ENCODE data around the gene DNASE1L1. TPM values are rescaled to one million over a fixed set of nuclear protein-coding genes. Genes with fewer than 3 reads are reported as not detected.

The DNASE1L1 gene
- total RNA-seq, 4 donors from 2014 or later, result 15.9 to 156 (median 36.9) TPM

DNA sequence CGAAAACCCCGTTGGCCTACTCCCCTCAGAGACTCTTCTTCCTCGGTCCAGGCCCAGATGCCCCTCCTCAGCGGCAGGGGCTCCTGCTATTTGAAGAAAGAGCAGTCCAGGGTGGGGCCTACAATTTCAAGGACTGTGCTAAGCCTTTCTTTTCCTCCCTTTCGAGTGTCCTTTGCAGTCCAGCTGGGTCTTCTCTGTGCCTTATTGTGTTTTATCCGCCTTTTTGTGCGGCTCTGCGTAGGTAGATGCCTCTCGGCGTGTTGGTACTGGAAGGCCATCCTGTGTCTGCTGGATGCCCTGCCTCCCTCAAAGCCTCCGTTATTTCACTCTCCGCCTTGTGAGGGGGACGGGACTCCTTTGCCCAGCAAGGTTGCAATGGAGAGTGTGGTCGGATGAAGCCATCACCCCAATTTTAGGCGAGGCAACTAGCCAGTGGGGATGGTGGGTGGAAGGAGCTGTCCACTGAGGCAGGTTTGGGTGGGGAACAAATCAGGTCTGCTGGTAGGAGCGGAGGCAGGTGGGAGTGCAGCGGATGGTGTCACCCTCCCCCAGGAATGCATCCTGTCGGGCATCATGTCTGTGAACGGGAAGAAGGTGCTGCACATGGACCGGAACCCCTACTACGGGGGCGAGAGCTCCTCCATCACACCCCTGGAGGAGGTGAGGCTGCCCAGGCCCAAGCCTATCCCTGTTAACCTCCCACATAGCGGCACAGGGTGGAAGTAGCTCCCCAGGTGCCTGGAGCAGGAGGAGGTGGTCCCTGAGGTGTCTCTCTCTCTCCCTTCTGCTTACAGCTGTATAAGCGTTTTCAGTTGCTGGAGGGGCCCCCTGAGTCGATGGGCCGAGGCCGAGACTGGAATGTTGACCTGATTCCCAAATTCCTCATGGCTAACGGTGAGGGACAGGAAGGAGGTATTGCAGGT is 29.2 kb upstream of the DNASE1L1 start:
- TF ChIP-seq POLR2AphosphoS5 (IDR thresholded peaks at IDR 0.05) (no peak), EP300 (IDR thresholded peaks at IDR 0.05; ENCODE audit: low read depth) (no peak), POLR2A (IDR thresholded peaks at IDR 0.05) (no peak)
- TF ChIP-seq, protein P1, sequence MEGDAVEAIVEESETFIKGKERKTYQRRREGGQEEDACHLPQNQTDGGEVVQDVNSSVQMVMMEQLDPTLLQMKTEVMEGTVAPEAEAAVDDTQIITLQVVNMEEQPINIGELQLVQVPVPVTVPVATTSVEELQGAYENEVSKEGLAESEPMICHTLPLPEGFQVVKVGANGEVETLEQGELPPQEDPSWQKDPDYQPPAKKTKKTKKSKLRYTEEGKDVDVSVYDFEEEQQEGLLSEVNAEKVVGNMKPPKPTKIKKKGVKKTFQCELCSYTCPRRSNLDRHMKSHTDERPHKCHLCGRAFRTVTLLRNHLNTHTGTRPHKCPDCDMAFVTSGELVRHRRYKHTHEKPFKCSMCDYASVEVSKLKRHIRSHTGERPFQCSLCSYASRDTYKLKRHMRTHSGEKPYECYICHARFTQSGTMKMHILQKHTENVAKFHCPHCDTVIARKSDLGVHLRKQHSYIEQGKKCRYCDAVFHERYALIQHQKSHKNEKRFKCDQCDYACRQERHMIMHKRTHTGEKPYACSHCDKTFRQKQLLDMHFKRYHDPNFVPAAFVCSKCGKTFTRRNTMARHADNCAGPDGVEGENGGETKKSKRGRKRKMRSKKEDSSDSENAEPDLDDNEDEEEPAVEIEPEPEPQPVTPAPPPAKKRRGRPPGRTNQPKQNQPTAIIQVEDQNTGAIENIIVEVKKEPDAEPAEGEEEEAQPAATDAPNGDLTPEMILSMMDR (IDR thresholded peaks at IDR 0.05), result no peak
- Histone ChIP-seq H3K4me1 (peaks cover 3 to 16% (median 5%) of the 10 kb centered on the region in 4 donors), H3K27ac (peak overlapping the region; percentile 82 to 92 (median 88)), H3K4me3 (peak overlapping the region; percentile 56 to 86 (median 72)), H3K36me3 (no peaks in the 10 kb centered on the region), H3K9me3 (no peaks in the 10 kb centered on the region), H3K27me3 (no peaks in the 10 kb centered on the region)
- WGBS, 2 donors (ENCODE audit: low coverage in 1 of 2), result 80% methylated on average over 28 of the region's 28 CpGs; no CpG with 5 or more reads in 1 of the 2 donors
- intact Hi-C loops (cut with DNase I; ENCODE audit: low total_unique reads), result no loop called here
- in situ Hi-C loops (cut with MboI; ENCODE audit: low pct_ligation_motif_present in 1 of 4, low pct_unique_long_range_greater_than_20kb in 1 of 4, low sequenced_read_pairs in 3 of 4), result no loop called here
- DNase-seq, result no peak

DNA sequence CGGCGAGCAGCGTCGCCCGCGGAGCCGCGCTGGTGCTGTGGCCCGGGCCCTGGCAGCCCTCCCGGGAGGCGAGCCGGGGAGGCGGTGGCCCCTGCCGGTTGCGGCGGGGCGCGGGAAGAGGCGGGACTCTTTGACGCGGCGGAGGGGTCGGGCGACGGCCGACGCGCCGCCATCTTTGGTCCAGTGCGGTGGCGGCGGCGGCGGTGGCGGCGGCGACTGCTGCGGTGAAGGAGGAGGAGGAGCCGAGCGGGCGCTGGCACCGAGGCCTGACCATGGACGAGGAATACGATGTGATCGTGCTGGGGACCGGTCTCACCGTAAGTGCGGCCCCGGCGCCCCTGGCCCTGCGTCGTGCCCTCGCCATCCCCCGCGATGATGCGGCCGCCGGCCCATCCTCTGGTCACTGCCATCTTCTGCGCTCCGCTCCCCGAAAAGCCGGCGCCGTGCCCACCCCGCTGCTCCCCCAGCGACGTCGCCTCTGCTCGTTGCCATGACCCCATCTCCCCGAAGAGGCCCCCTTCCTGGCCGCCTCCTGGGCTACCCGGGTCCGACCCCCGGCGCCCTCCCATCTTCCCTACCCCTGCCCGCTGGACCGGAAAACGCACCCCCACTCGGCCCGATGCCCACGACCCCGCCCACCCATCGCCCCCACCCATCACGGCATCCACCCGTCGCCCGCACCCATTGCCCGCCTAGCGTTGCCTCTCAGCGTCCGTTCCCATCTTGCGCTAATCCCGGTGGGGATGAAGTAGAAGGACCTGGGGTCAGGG is 28.1 kb upstream of the DNASE1L1 start, which contains the start of gene GDI1:
Gene GDI1, plus strand, starts transcription at position 172 of the 770 bp plus-strand sequence. Its CDS starts 101 bp downstream, at position 273.
- Histone ChIP-seq H3K27ac (peak within 1 kb of the TSS; percentile 82 to 92 (median 88)), H3K27me3 (no peaks in the 10 kb centered on the region), H3K4me3 (peak within 1 kb of the TSS; percentile 56 to 86 (median 72)), H3K9me3 (no peaks in the 10 kb centered on the region), H3K36me3 (no peaks in the 10 kb centered on the region), H3K4me1 (peaks cover 3 to 16% (median 5%) of the 10 kb centered on the region in 4 donors)
- intact Hi-C loops (cut with DNase I; ENCODE audit: low total_unique reads) (no loop called here), in situ Hi-C loops (cut with MboI; ENCODE audit: low pct_ligation_motif_present in 1 of 4, low pct_unique_long_range_greater_than_20kb in 1 of 4, low sequenced_read_pairs in 3 of 4) (no loop called here)
- peak; percentile 36 for DNase-seq
- TF ChIP-seq POLR2A (IDR thresholded peaks at IDR 0.05) (peak; percentile 26), POLR2AphosphoS5 (IDR thresholded peaks at IDR 0.05) (peak; percentile 46 to 55 (median 52))
- TF ChIP-seq, protein P1 (IDR thresholded peaks at IDR 0.05), result no peak
- WGBS, 2 donors (ENCODE audit: low coverage in 1 of 2), result 44% methylated on average over 39 of the region's 93 CpGs; no CpG with 5 or more reads in 1 of the 2 donors

DNA sequence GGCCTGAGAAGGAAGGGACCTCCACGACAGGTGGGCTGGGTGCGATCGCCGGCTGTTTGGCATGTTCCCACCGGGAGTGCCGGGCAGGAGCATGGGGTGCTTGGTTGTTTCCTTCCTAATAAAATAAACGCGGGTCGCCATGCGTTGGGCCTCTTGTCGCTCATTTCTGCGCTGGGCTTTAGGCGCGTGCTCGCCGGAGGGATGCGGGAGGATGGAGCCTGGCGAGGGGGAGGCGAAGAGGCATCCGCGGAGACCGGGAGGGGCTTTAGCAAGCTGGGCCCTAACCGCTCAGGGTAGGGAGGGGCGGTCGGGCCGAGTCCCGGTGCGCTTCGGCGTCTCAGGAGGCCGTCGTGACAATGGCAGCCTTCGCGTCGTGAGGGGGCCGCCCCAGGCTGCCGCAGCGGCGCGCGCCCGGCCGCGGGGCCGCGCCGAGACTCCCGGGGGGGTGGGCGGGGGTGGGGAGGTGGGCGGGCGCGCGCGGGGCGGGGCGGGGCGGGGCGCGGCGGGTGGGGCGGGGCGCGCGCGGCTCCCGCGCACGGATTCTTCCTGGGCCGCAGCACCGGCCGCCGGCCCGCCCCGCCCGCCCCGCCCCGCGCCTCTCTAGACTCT is 27.4 kb upstream of the DNASE1L1 start:
- in situ Hi-C loops (cut with MboI; ENCODE audit: low pct_ligation_motif_present in 1 of 4, low pct_unique_long_range_greater_than_20kb in 1 of 4, low sequenced_read_pairs in 3 of 4) (no loop called here), intact Hi-C loops (cut with DNase I; ENCODE audit: low total_unique reads) (no loop called here)
- DNase-seq, result peak; percentile 29
- H3K4me1 ChIP-seq, result peaks cover 3 to 16% (median 5%) of the 10 kb centered on the region in 4 donors
- 73% methylated on average over 34 of the region's 78 CpGs; no CpG with 5 or more reads in 1 of the 2 donors for WGBS, 2 donors (ENCODE audit: low coverage in 1 of 2)
- no peak for TF ChIP-seq EP300 (IDR thresholded peaks at IDR 0.05; ENCODE audit: low read depth)
- TF ChIP-seq, protein P1 (IDR thresholded peaks at IDR 0.05), result no peak
- H3K36me3 ChIP-seq, result no peaks in the 10 kb centered on the region
- H3K4me3 ChIP-seq, result peak overlapping the region in 3 of 4 donors; percentile 56 to 86 (median 75)
- H3K27ac ChIP-seq, result peak overlapping the region; percentile 82 to 92 (median 88)
- H3K9me3 ChIP-seq, result no peaks in the 10 kb centered on the region
- H3K27me3 ChIP-seq, result no peaks in the 10 kb centered on the region

All from transverse colon (tissue), 4 donors.